GM23248 (cell line): ENCODE measurements around the gene ARNT2. TPM values are rescaled to one million over a fixed set of nuclear protein-coding genes. Genes with fewer than 3 reads are reported as not detected.

Experiments used
- DNase-seq: peaks from one replicate; pipeline ENCODE4 v3.0.0-alpha.2; 2015
- H2AFZ ChIP-seq: fragments of 200-600 bp; sonication (generic); 2 replicates; pipeline ENCODE4 v1.6.1; 2016; ENCODE audit warnings: antibody characterized with exemption
- H3F3A ChIP-seq: fragments of 200-600 bp; sonication (generic); 2 replicates; pipeline ENCODE4 v1.6.1; 2016; ENCODE audit warnings: mild to moderate bottlenecking, antibody characterized with exemption, mixed run types; ENCODE audit not compliant: insufficient read depth
- H3K27ac ChIP-seq: fragments of 200-600 bp; sonication (generic); 2 replicates; pipeline ENCODE4 v1.5.1; 2016; ENCODE audit warnings: mild to moderate bottlenecking
- H3K27me3 ChIP-seq: fragments of 200-600 bp; sonication (generic); replicated peaks from 2 replicates; pipeline ENCODE4 v1.6.1; 2016; ENCODE audit warnings: mild to moderate bottlenecking; ENCODE audit not compliant: insufficient read depth
- H3K36me3 ChIP-seq: fragments of 200-600 bp; sonication (generic); 2 replicates; pipeline ENCODE4 v1.6.1; 2016; ENCODE audit warnings: low read depth, mild to moderate bottlenecking
- H3K4me1 ChIP-seq: fragments of 200-600 bp; sonication (generic); 2 replicates; pipeline ENCODE4 v1.6.1; 2016; ENCODE audit warnings: mild to moderate bottlenecking; ENCODE audit not compliant: insufficient read depth
- H3K4me2 ChIP-seq: fragments of 200-600 bp; sonication (generic); one replicate; pipeline ENCODE4 v1.6.1; 2016; ENCODE audit warnings: mild to moderate bottlenecking; ENCODE audit not compliant: unreplicated experiment
- H3K4me3 ChIP-seq: fragments of 200-600 bp; sonication (generic); 2 replicates; pipeline ENCODE4 v1.5.1; 2016; ENCODE audit warnings: mild to moderate bottlenecking
- H3K79me2 ChIP-seq: fragments of 200-600 bp; sonication (generic); 2 replicates; pipeline ENCODE4 v1.6.1; 2016; ENCODE audit warnings: mild to moderate bottlenecking; ENCODE audit not compliant: insufficient read depth
- H3K9ac ChIP-seq: fragments of 200-600 bp; sonication (generic); 2 replicates; pipeline ENCODE4 v1.6.1; 2016; ENCODE audit warnings: mild to moderate bottlenecking
- H3K9me2 ChIP-seq: fragments of 200-600 bp; sonication (generic); 2 replicates; pipeline ENCODE4 v1.6.1; 2016; ENCODE audit warnings: mixed run types, mild to moderate bottlenecking, moderate library complexity; ENCODE audit not compliant: insufficient read depth
- H3K9me3 ChIP-seq: fragments of 200-600 bp; sonication (generic); one replicate; pipeline ENCODE4 v1.6.1; 2017; ENCODE audit warnings: low read depth
- H4K20me1 ChIP-seq: fragments of 200-600 bp; sonication (generic); 2 replicates; pipeline ENCODE4 v1.6.0; 2016; ENCODE audit not compliant: insufficient read depth
- EZH2 ChIP-seq: fragments of 200-600 bp; sonication (generic); IDR thresholded peaks from 2 replicates; pipeline ENCODE4 v1.6.1; 2018; ENCODE audit warnings: antibody characterized with exemption, mild to moderate bottlenecking; ENCODE audit not compliant: insufficient read depth, poor library complexity, severe bottlenecking
- EZH2phosphoT487 ChIP-seq: fragments of 200-600 bp; sonication (generic); IDR thresholded peaks from 2 replicates; pipeline ENCODE4 v1.6.1; 2018; ENCODE audit warnings: antibody characterized with exemption, moderate library complexity, mild to moderate bottlenecking, low read depth; ENCODE audit not compliant: insufficient read depth
- WGBS, 2 experiments: methylation state at CpG; one replicate each; pipeline ENCODE4 v1.1.6; 2015 to 2017; ENCODE audit warnings: low lambda C conversion rate in 2 of 2, low coverage in 1 of 2; ENCODE audit errors: missing lambda C conversion rate in 2 of 2; 5-methylcytosine and 5-hydroxymethylcytosine counted together
- in situ Hi-C: fragments of 300-500 bp; cut with MboI; formaldehyde crosslinking; loops from 2 replicates; pipeline ENCODE4 v1.15.0; 2020
- polyA plus RNA-seq: library from polyadenylated mRNA; unstranded; fragments of >200 nt; fragmentation: Nextera tagmentation; extraction: Ambion mirVana; gene quantifications from 2 replicates; pipeline ENCODE4 v1.2.1, GENCODE V29; 2016
- total RNA-seq: library from RNA; depleted of rRNA; stranded (reverse); fragments of >200 nt; shearing (Covaris generic); gene quantifications from 2 replicates; pipeline ENCODE4 v1.2.3, GENCODE V29; 2014

Gene ARNT2
- total and polyA plus RNA-seq, 2 experiments from 2014 or later: 9.3 to 23.5 TPM

DNA sequence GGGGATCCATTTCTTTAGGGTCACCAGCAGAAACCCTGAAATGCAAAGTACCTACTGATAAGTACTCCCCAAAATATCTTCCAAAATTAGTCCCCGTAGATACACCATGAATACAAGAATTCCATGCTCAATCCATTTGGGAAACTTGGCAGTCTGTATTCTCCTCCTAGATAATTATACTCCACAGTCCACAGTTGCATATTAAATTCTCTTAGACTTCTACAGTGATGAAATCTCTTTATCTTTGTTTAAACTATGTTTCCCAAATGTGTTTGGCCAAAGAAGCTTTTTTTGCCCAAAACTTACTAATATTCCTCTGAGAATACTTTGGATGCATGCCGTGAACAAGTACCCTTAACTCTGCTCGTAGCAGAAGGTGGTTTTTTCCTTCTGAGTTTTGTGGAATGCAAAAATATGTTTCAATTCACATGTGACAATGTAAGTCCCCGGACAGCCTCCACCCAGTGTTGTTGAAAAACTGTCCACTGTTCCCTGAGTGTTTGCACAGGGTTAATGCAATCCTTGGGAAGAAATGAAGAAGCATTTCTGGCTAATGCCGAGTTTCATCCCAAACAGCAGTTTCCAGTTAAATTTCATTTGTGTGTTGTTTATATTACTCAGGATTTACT is 126.7 kb downstream of the ARNT2 start:
- DNase-seq: peak; percentile 55
- H3K9ac ChIP-seq: peak overlapping the region; percentile 3; the same call in 1 of the 2 replicates

DNA sequence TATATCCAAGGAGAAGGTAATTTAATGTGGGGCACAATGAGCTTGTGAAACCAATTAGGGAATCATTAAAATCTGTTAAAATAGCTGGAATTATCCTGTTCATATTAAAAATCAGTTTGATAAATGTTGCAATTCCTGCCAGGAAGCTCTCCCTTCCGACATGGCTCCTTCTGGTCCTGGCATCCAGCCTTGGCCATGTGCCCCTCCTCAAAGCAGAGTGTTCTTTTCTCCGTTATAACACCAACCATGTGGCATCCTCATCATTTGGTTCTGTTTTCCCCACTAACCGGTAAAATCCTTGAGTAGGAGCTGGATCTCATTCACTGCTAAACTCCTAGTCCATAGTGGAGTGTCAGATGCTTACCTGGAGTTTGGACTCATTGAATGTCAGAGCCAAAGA is 127.2 kb downstream of the ARNT2 start:
- WGBS, 2 experiments: 14 to 22% methylated on average over 3 of the region's 3 CpGs
- Histone ChIP-seq H3K9ac (peak overlapping the region; percentile 3; the same call in 1 of the 2 replicates), H3K79me2 (no peaks in the 10 kb centered on the region), H3K27ac (peak overlapping the region; percentile 52), H3K36me3 (no peaks in the 10 kb centered on the region), H3F3A (peaks cover 49% of the 10 kb centered on the region), H3K9me2 (no peaks in the 10 kb centered on the region), H3K4me3 (0 out of 2 replicates have a peak overlapping the region, but pooled peaks have one; percentile 30), H3K4me1 (peaks cover 33% of the 10 kb centered on the region), H3K27me3 (no peaks in the 10 kb centered on the region), H2AFZ (peak overlapping the region; percentile 22; the same call in 1 of the 2 replicates), H4K20me1 (no peaks in the 10 kb centered on the region), H3K4me2 (peak overlapping the region; percentile 47), H3K9me3 (no peaks in the 10 kb centered on the region)
- no peak for DNase-seq
- TF ChIP-seq EZH2 (no peak), EZH2phosphoT487 (no peak)
- in situ Hi-C loops: no loop called here

More for the DNA sequence above, 126.7 kb downstream of the ARNT2 start:
- Histone ChIP-seq H3K36me3 (no peaks in the 10 kb centered on the region), H3K9me3 (no peaks in the 10 kb centered on the region), H2AFZ (peak overlapping the region; percentile 22; the same call in 1 of the 2 replicates), H3K4me2 (peak overlapping the region; percentile 47), H3K4me1 (peaks cover 38% of the 10 kb centered on the region), H3K27ac (peak overlapping the region; percentile 52), H3K79me2 (no peaks in the 10 kb centered on the region), H3K9me2 (no peaks in the 10 kb centered on the region), H3K4me3 (peak overlapping the region; percentile 30; the same call in 1 of the 2 replicates), H4K20me1 (no peaks in the 10 kb centered on the region), H3K27me3 (no peaks in the 10 kb centered on the region), H3F3A (peaks cover 49% of the 10 kb centered on the region)
- WGBS, 2 experiments: 9 to 11% methylated on average over 5 of the region's 5 CpGs
- TF ChIP-seq EZH2: no peak
- TF ChIP-seq EZH2phosphoT487: no peak
- in situ Hi-C loops: no loop called here

DNA sequence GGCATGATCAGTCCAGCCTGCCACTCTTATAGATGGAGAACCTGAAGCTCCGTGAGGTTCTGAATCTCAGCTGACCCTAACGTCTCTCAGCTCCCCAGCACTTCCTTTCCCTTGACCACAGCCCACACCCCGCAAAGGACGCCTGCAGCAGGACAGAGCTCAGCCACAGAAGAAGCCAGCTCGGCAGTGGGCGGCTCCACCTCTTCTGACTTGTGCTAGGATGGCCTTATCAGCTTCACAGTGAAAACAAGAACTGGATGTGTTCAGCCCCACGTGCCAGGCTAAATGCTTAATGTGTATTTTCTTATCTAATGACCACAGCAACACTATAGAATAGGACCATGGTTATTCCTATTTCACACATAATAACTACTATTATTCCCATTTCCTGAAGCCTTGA is 127.6 kb downstream of the ARNT2 start:
- WGBS, 2 experiments: 83 to 86% methylated on average over 7 of the region's 7 CpGs
- H3K79me2 ChIP-seq: no peaks in the 10 kb centered on the region
- in situ Hi-C loops: no loop called here
- H2AFZ ChIP-seq: no peak overlapping the region
- DNase-seq: no peak
- no peaks in the 10 kb centered on the region for H3K9me3 ChIP-seq
- H3K27me3 ChIP-seq: no peaks in the 10 kb centered on the region
- H3K27ac ChIP-seq: peak overlapping the region; percentile 52; the same call in 1 of the 2 replicates
- no peaks in the 10 kb centered on the region for H4K20me1 ChIP-seq
- TF ChIP-seq EZH2 (no peak), EZH2phosphoT487 (no peak)
- H3K4me1 ChIP-seq: peaks cover 29% of the 10 kb centered on the region
- H3K9me2 ChIP-seq: no peaks in the 10 kb centered on the region
- no peaks in the 10 kb centered on the region for H3K36me3 ChIP-seq
- H3K4me2 ChIP-seq: no peak overlapping the region
- H3F3A ChIP-seq: peaks cover 48% of the 10 kb centered on the region
- no peak overlapping the region for H3K9ac ChIP-seq
- H3K4me3 ChIP-seq: no peak overlapping the region

DNA sequence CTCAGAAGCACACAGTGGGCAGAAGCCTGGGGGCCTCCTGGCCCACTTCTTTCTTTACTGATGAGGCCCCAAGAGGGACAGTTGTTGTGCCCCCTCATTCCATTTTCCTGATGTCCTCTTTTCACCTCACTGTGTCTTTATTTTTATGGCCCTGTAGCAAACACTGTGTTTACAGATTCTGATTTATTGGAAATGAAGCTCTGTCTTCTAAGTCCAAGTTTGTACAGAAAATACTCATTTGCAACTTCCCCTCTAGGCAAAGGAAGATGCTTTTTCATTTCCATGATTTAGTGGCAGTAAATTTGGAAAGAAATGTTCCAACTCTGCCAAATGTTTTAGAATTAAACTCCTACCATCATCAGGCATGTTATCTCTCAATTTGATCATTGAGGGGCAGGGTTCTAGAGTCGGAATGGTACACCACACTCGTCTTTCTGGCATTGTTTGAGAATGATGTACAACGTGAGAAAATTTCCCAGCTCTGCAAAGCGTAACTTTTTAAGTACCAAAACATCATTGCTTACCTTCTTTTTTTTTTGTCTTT is 129.7 kb downstream of the ARNT2 start:
- no peak overlapping the region for H2AFZ ChIP-seq
- H3F3A ChIP-seq: peaks cover 40% of the 10 kb centered on the region
- H3K79me2 ChIP-seq: no peaks in the 10 kb centered on the region
- H3K27me3 ChIP-seq: no peaks in the 10 kb centered on the region
- H3K4me3 ChIP-seq: no peak overlapping the region
- H3K4me1 ChIP-seq: peaks cover 23% of the 10 kb centered on the region
- no peak for DNase-seq
- no peak overlapping the region for H3K4me2 ChIP-seq
- H3K9me3 ChIP-seq: no peaks in the 10 kb centered on the region
- H3K9ac ChIP-seq: no peak overlapping the region
- no peak for TF ChIP-seq EZH2
- TF ChIP-seq EZH2phosphoT487: no peak
- 25 to 38% methylated on average over 4 of the region's 4 CpGs for WGBS, 2 experiments
- H3K9me2 ChIP-seq: no peaks in the 10 kb centered on the region
- H3K36me3 ChIP-seq: no peaks in the 10 kb centered on the region
- no peaks in the 10 kb centered on the region for H4K20me1 ChIP-seq
- in situ Hi-C loops: no loop called here
- no peak overlapping the region for H3K27ac ChIP-seq

DNA sequence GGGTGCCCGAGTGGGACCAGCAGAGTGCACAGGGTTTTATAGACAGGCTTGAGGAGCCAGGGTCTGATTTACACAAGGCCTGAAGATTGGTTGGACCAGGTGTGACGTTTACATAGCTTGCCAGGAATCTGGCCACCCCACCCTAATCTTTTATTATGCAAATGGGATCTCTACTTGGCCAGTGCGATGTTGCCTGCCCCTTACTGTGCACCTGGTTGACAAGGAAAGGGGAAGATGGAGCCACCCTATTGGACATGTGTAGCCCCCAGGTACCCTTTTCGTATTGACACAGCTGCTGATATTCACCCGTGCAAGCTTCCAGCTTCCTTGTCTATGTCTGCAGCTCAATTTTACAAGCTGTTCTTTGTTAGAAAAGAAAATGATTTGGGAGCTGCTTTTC is 132.0 kb downstream of the ARNT2 start:
- H3K4me2 ChIP-seq: no peak overlapping the region
- 93 to 97% methylated on average over 5 of the region's 5 CpGs for WGBS, 2 experiments
- peaks cover 25% of the 10 kb centered on the region for H3F3A ChIP-seq

More for the DNA sequence above, 132.0 kb downstream of the ARNT2 start:
- no peaks in the 10 kb centered on the region; the same call in 1 of the 2 replicates for H3K36me3 ChIP-seq
- H3K9me3 ChIP-seq: no peaks in the 10 kb centered on the region
- H3K9me2 ChIP-seq: no peaks in the 10 kb centered on the region
- no peak for DNase-seq
- no peak overlapping the region for H2AFZ ChIP-seq
- H3K79me2 ChIP-seq: no peaks in the 10 kb centered on the region
- peaks cover 9% of the 10 kb centered on the region for H3K4me1 ChIP-seq
- H4K20me1 ChIP-seq: no peaks in the 10 kb centered on the region
- in situ Hi-C loops: no loop called here
- H3K4me3 ChIP-seq: no peak overlapping the region
- H3K27ac ChIP-seq: no peak overlapping the region
- no peak overlapping the region for H3K9ac ChIP-seq
- TF ChIP-seq EZH2 (no peak), EZH2phosphoT487 (no peak)
- no peaks in the 10 kb centered on the region for H3K27me3 ChIP-seq
